Coronary artery (tissue), 2 donors: ENCODE measurements around the gene COL28A1.

ENCODE experiments used
- DNase-seq: peaks from one replicate; pipeline ENCODE4 v3.0.0-alpha.2; 2017; ENCODE audit warnings: low spot score
- H3K27ac ChIP-seq, 2 donors: fragments of 200-600 bp; sonication (generic); one replicate each; pipeline ENCODE4 v1.5.1; 2016 to 2019
- H3K4me3 ChIP-seq: fragments of 200-600 bp; sonication (generic); 2 replicates; pipeline ENCODE4 v1.5.1; 2016; ENCODE audit warnings: mild to moderate bottlenecking, moderate library complexity
- TF ChIP-seq, protein P1 (sequence below): fragments of 200-600 bp; sonication (generic); IDR thresholded peaks from one replicate; pipeline ENCODE4 v1.5.1; 2019; ENCODE audit warnings: antibody characterized with exemption

The COL28A1 gene

GRCh38 chr7:7384228-7384627, 151.4 kb downstream of the COL28A1 start:
- TF ChIP-seq, protein P1, sequence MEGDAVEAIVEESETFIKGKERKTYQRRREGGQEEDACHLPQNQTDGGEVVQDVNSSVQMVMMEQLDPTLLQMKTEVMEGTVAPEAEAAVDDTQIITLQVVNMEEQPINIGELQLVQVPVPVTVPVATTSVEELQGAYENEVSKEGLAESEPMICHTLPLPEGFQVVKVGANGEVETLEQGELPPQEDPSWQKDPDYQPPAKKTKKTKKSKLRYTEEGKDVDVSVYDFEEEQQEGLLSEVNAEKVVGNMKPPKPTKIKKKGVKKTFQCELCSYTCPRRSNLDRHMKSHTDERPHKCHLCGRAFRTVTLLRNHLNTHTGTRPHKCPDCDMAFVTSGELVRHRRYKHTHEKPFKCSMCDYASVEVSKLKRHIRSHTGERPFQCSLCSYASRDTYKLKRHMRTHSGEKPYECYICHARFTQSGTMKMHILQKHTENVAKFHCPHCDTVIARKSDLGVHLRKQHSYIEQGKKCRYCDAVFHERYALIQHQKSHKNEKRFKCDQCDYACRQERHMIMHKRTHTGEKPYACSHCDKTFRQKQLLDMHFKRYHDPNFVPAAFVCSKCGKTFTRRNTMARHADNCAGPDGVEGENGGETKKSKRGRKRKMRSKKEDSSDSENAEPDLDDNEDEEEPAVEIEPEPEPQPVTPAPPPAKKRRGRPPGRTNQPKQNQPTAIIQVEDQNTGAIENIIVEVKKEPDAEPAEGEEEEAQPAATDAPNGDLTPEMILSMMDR = no peak
- no peak for DNase-seq
- Histone ChIP-seq H3K27ac (no peak overlapping the region), H3K4me3 (no peak overlapping the region)

- no peak for DNase-seq
- no peak overlapping the region for H3K27ac ChIP-seq
- H3K4me3 ChIP-seq = no peak overlapping the region
- TF ChIP-seq, protein P1 = no peak
Measured at GRCh38 chr7:7375538-7375937, 160.1 kb downstream of the COL28A1 start.

GRCh38 chr7:7370076-7370475, 165.6 kb downstream of the COL28A1 start:
- DNase-seq = no peak
- Histone ChIP-seq H3K4me3 (no peak overlapping the region), H3K27ac (no peak overlapping the region)
- TF ChIP-seq, protein P1 = no peak

DNA sequence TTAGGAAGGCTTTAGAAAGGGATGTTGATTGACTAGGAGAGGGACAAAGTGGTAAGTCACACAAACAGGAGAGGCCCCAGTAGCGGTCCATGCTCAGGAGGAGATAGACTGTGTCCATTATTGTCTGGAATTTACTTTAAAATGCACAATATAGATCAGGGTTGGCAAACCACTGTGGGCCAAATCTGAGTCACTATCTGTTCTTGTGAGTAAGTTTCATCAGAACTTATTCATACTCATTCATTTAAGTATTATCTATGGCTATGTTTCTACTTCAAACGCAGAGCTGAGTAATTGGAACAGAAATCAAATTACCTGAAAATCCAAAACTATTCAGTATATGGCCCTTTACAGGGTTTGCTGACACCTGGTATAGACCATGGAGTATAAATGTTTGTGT, 166.5 kb downstream of the COL28A1 start:
- no peak for DNase-seq
- H3K4me3 ChIP-seq = no peak overlapping the region
- H3K27ac ChIP-seq = no peak overlapping the region
- TF ChIP-seq, protein P1 = no peak

DNA sequence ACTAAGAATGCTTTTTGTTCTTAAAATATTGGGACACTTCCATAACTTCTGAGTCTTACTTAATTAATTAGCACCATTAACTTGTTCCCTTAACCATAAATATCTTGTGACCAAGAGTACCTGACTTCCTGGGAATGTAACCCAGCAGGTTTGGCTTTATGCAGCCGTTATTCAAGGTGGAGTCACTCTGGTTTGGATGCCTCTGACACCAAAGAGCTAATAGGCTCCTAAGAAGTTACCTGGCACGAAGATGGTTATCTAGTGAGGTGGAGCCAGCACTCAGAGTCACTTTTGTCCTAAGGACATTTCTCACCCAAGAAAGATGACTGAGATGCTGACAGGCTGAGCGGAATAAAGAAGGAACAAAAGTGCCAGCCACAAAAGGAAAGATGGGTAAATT, 181.0 kb downstream of the COL28A1 start:
- no peak for DNase-seq
- H3K4me3 ChIP-seq = no peak overlapping the region
- no peak overlapping the region for H3K27ac ChIP-seq
- TF ChIP-seq, protein P1 = no peak

- TF ChIP-seq, protein P1 = no peak
Measured at GRCh38 chr7:7352845-7353244, 182.8 kb downstream of the COL28A1 start.

DNA sequence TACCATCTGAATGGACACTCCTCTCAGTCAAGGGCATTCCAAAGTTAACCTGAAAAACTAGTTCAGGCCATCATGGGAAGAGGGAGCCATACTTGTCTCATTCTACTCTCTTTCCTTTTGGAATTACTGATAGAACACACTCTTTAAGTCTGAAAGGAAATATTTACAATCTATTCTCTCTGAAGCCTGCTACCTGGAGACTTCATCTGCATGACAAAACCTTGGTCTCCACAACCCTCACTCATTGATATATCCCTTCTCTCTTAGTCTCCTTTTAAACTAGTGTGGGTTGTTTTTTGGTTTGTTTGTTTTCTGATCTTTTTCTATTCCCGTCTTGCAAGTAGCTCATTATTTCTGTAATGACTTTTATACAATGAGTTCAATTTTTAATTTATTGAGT, 183.8 kb downstream of the COL28A1 start:
- no peak for DNase-seq
- H3K4me3 ChIP-seq = no peak overlapping the region
- no peak overlapping the region for H3K27ac ChIP-seq
- TF ChIP-seq, protein P1 = no peak

More at GRCh38 chr7:7352845-7353244, 182.8 kb downstream of the COL28A1 start:
- Histone ChIP-seq H3K27ac (no peak overlapping the region), H3K4me3 (no peak overlapping the region)
- DNase-seq = no peak
